Epithelial cell of proximal tubule (primary cell): Measurements from ENCODE around the gene HBM. TPM values are rescaled to one million over a fixed set of nuclear protein-coding genes. Genes with fewer than 3 reads are reported as not detected.
A peak's percentile ranks its signal among the peaks of the same experiment; 100 is the strongest.

Experiments
- DNase-seq: peaks from one replicate; pipeline ENCODE4 v3.0.0-alpha.2; 2011; ENCODE audit warnings: low read depth
- H3K4me3 ChIP-seq: 2 replicates; pipeline ENCODE4 v1.5.1; 2011; ENCODE audit warnings: low read depth, mild to moderate bottlenecking, low read length
- CTCF ChIP-seq: conservative IDR thresholded peaks from 2 replicates; pipeline ENCODE4 v1.5.1; 2012; ENCODE audit warnings: low read depth, mild to moderate bottlenecking, low read length
- total RNA-seq: library from RNA; depleted of rRNA; stranded (reverse); fragments of >200 nt; gene quantifications from 2 replicates; pipeline ENCODE4 v1.2.3, GENCODE V29; 2015

HBM gene
- total RNA-seq, 1 donor from 2014 or later: not detected

GRCh38 chr16:187330-187729, 21.6 kb downstream of the HBM start:
- no peak for DNase-seq
- no peak for TF ChIP-seq CTCF
- H3K4me3 ChIP-seq: no peak overlapping the region

GRCh38 chr16:188674-189073, 22.9 kb downstream of the HBM start:
- no peak for DNase-seq
- no peak overlapping the region for H3K4me3 ChIP-seq
- peak; percentile 30 for TF ChIP-seq CTCF

- H3K4me3 ChIP-seq: no peak overlapping the region
- DNase-seq: no peak
- no peak for TF ChIP-seq CTCF
These were observed 23.9 kb downstream of the HBM start for GRCh38 chr16:189604-190186.

GRCh38 chr16:191831-192230, 26.1 kb downstream of the HBM start:
- no peak overlapping the region for H3K4me3 ChIP-seq
- DNase-seq: no peak
- no peak for TF ChIP-seq CTCF

GRCh38 chr16:192686-193085, 26.9 kb downstream of the HBM start:
- DNase-seq: no peak
- no peak for TF ChIP-seq CTCF
- no peak overlapping the region for H3K4me3 ChIP-seq

- DNase-seq: no peak
- TF ChIP-seq CTCF: no peak
- no peak overlapping the region for H3K4me3 ChIP-seq
These were observed 27.7 kb downstream of the HBM start for GRCh38 chr16:193441-193840.

- no peak overlapping the region for H3K4me3 ChIP-seq
- no peak for DNase-seq
- no peak for TF ChIP-seq CTCF
These were observed 28.7 kb downstream of the HBM start for GRCh38 chr16:194516-194915.
